Immature natural killer cell (primary cell): ENCODE measurements around the gene HS3ST1. TPM values are rescaled to one million over a fixed set of nuclear protein-coding genes. Genes with fewer than 3 reads are reported as not detected.

Source experiments
- DNase-seq, 3 donors: peaks; one replicate each; pipeline ENCODE4 v3.0.0; 2022; ENCODE audit warnings: mixed read lengths in 1 of 3
- H3K27ac Mint-ChIP-seq, 6 donors: one replicate each; pipeline ENCODE4 v1.8.0; 2020; ENCODE audit warnings: mixed read lengths in 6 of 6, mild to moderate bottlenecking in 5 of 6, inconsistent platforms in 4 of 6, moderate library complexity in 3 of 6
- H3K27me3 Mint-ChIP-seq, 3 donors: one replicate each; pipeline ENCODE4 v1.8.0; 2020 to 2021; ENCODE audit warnings: low read depth in 3 of 3, mild to moderate bottlenecking in 3 of 3, mixed read lengths in 3 of 3, moderate library complexity in 3 of 3, inconsistent platforms in 1 of 3
- H3K36me3 Mint-ChIP-seq, 3 donors: one replicate each; pipeline ENCODE4 v1.8.0; 2020; ENCODE audit warnings: mixed read lengths in 3 of 3, inconsistent platforms in 2 of 3, mild to moderate bottlenecking in 2 of 3
- H3K4me1 Mint-ChIP-seq, 2 donors: one replicate each; pipeline ENCODE4 v1.8.0; 2020; ENCODE audit warnings: inconsistent platforms in 2 of 2, mild to moderate bottlenecking in 2 of 2, mixed read lengths in 2 of 2, moderate library complexity in 1 of 2
- H3K4me3 Mint-ChIP-seq, 5 donors: one replicate each; pipeline ENCODE4 v1.8.0; 2020; ENCODE audit warnings: mild to moderate bottlenecking in 5 of 5, mixed read lengths in 5 of 5, inconsistent platforms in 3 of 5, moderate library complexity in 3 of 5
- H3K9me3 Mint-ChIP-seq, 6 donors: one replicate each; pipeline ENCODE4 v1.8.0; 2020; ENCODE audit warnings: mild to moderate bottlenecking in 6 of 6, mixed read lengths in 6 of 6, inconsistent platforms in 4 of 6, moderate library complexity in 3 of 6
- polyA plus RNA-seq, 3 donors: library from polyadenylated mRNA; unstranded; fragments of 300-500 nt; fragmentation: Illumina TruSeq; gene quantifications; one replicate each; pipeline ENCODE4 v1.2.3, GENCODE V29; 2021

Gene HS3ST1
- polyA plus RNA-seq, 3 donors from 2014 or later: 0.03 TPM; not detected in 2

- no peaks in the 10 kb centered on the region for H3K36me3 Mint-ChIP-seq
- peaks cover 3 to 16% (median 6%) of the 10 kb centered on the region in 3 donors for H3K27me3 Mint-ChIP-seq
- no peaks in the 10 kb centered on the region for H3K9me3 Mint-ChIP-seq
- no peak for DNase-seq
- H3K27ac Mint-ChIP-seq: no peak overlapping the region
- peaks cover 13 to 19% of the 10 kb centered on the region in 2 donors for H3K4me1 Mint-ChIP-seq
- peak overlapping the region; percentile 50 to 75 (median 67) for H3K4me3 Mint-ChIP-seq
These were observed 1.3 kb downstream of the HS3ST1 start for GRCh38 chr4:11427121-11427996.

DNA sequence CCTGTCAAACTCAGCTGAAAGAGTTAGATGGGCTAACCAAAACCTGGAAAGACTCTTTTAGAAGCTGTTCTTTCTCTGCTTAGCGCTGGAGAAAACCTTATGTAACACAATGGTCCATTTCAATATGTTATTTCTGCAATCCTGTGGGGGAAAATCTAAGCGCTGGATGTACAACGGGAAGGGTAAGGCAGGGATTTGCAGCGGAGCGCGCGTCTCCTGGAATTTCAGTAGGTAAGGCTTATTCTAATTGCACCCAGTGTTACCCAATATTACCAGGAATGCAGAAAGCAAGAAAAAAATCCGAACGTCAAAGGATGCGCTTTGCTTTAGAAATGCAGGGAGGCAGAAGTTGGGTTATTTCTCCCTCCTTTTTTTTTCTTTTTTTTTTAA, 2.0 kb downstream of the HS3ST1 start:
- Mint-ChIP-seq H3K4me3 (peak overlapping the region in 1 of 5 donors; percentile 19), H3K27me3 (peaks cover 3 to 16% (median 6%) of the 10 kb centered on the region in 3 donors), H3K36me3 (no peaks in the 10 kb centered on the region), H3K9me3 (no peaks in the 10 kb centered on the region), H3K4me1 (peaks cover 13 to 19% of the 10 kb centered on the region in 2 donors), H3K27ac (no peak overlapping the region)
- no peak for DNase-seq

DNA sequence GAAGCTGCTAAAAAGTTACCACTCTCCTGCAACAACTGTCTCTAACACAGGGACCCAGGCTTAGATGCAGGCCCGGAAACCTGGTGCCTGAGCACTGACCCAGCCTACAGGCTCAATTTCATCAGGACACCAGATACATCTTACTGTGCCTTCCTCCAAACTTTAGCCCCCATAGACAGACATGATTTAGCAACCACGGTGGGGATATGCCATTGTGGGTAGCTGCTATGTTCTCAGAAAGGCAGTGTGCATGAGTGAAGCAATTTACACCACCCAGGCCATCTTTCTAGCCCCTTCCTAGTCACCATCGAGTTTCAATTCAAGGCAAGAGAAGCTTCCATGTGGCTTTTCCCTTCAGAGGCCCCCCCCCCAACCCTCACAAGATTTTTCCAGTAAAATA, 2.7 kb downstream of the HS3ST1 start:
- no peak for DNase-seq
- Mint-ChIP-seq H3K27me3 (peaks cover 3 to 12% (median 8%) of the 10 kb centered on the region in 3 donors), H3K9me3 (no peaks in the 10 kb centered on the region), H3K4me1 (peaks cover 13 to 19% of the 10 kb centered on the region in 2 donors), H3K4me3 (no peak overlapping the region), H3K36me3 (no peaks in the 10 kb centered on the region), H3K27ac (no peak overlapping the region)

GRCh38 chr4:11424856-11425255, 3.8 kb downstream of the HS3ST1 start:
- peaks cover 13 to 19% of the 10 kb centered on the region in 2 donors for H3K4me1 Mint-ChIP-seq
- no peak overlapping the region for H3K4me3 Mint-ChIP-seq
- no peak overlapping the region for H3K27ac Mint-ChIP-seq
- H3K27me3 Mint-ChIP-seq: peaks cover 3 to 12% (median 8%) of the 10 kb centered on the region in 3 donors
- H3K36me3 Mint-ChIP-seq: no peaks in the 10 kb centered on the region
- DNase-seq: no peak
- no peaks in the 10 kb centered on the region for H3K9me3 Mint-ChIP-seq

DNA sequence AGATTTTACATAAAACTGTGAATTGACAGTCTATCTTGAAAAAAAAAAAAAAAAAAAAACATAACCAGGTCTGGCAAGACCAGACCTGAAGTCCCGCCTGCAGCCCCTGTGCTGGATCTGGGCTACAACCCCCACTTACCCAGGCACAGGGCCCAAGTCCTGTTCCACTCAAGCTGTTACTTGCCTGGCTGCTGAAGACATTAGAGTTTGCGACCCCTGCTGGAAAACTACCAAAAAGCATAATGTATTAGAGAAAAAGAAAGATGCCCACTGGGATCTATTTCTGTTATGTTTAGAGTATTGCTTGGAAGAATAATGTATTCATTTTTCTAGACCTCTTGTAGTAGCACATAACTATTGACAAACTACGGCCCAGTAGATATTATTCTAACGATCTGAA, 4.7 kb downstream of the HS3ST1 start:
- Mint-ChIP-seq H3K27me3 (peaks cover 3 to 12% (median 8%) of the 10 kb centered on the region in 3 donors), H3K36me3 (no peaks in the 10 kb centered on the region), H3K4me1 (peaks cover 10 to 12% of the 10 kb centered on the region in 2 donors), H3K9me3 (no peaks in the 10 kb centered on the region), H3K4me3 (no peak overlapping the region), H3K27ac (no peak overlapping the region)
- DNase-seq: peak in 2 of 3 donors; percentile 19 to 21

GRCh38 chr4:11423465-11423864, 5.2 kb downstream of the HS3ST1 start:
- no peak for DNase-seq
- peaks cover 10 to 12% of the 10 kb centered on the region in 2 donors for H3K4me1 Mint-ChIP-seq
- no peak overlapping the region for H3K4me3 Mint-ChIP-seq
- peaks cover 3 to 12% (median 8%) of the 10 kb centered on the region in 3 donors for H3K27me3 Mint-ChIP-seq
- no peaks in the 10 kb centered on the region for H3K36me3 Mint-ChIP-seq
- H3K27ac Mint-ChIP-seq: no peak overlapping the region
- no peaks in the 10 kb centered on the region for H3K9me3 Mint-ChIP-seq

GRCh38 chr4:11421116-11421515, 7.6 kb downstream of the HS3ST1 start:
- Mint-ChIP-seq H3K4me3 (no peak overlapping the region), H3K9me3 (no peaks in the 10 kb centered on the region), H3K27me3 (peaks cover 0 to 2% (median 2%) of the 10 kb centered on the region in 3 donors), H3K36me3 (no peaks in the 10 kb centered on the region), H3K27ac (no peak overlapping the region), H3K4me1 (no peaks in the 10 kb centered on the region)
- no peak for DNase-seq

DNA sequence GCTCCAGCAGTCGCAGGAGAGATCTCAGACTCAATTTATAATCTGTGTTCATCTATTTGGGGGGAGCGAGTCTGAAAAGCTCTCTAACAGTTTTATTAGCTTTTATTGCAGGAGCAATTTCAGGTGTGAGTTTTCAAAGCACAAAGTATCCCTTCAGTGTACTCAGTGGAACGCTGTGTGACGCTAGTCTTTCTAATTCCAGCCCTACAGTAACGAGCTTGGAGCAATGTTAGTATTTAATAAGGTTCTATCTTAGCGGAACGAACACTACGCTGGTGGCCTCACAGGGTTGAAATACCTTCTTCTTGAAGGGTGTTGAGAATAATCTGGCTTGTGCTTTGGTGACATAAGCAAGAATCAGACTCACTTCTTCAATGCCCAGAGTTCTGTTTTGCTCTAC, 8.4 kb downstream of the HS3ST1 start:
- Mint-ChIP-seq H3K36me3 (no peaks in the 10 kb centered on the region), H3K27me3 (peaks cover 0 to 2% (median 0%) of the 10 kb centered on the region in 3 donors)

GRCh38 chr4:11418610-11419009, 10.1 kb downstream of the HS3ST1 start:
- Mint-ChIP-seq H3K36me3 (no peaks in the 10 kb centered on the region), H3K27me3 (peaks cover 0 to 2% (median 0%) of the 10 kb centered on the region in 3 donors), H3K4me3 (no peak overlapping the region), H3K9me3 (no peaks in the 10 kb centered on the region), H3K4me1 (no peaks in the 10 kb centered on the region), H3K27ac (no peak overlapping the region)
- no peak for DNase-seq

More for the DNA sequence above, 8.4 kb downstream of the HS3ST1 start:
- Mint-ChIP-seq H3K9me3 (no peaks in the 10 kb centered on the region), H3K4me1 (no peaks in the 10 kb centered on the region), H3K4me3 (no peak overlapping the region), H3K27ac (no peak overlapping the region)
- no peak for DNase-seq

- no peaks in the 10 kb centered on the region for H3K4me1 Mint-ChIP-seq
- H3K4me3 Mint-ChIP-seq: no peak overlapping the region
These were observed 12.0 kb downstream of the HS3ST1 start for GRCh38 chr4:11416767-11417113.

GRCh38 chr4:11416071-11416766, 12.5 kb downstream of the HS3ST1 start:
- H3K9me3 Mint-ChIP-seq: no peaks in the 10 kb centered on the region
- no peak overlapping the region for H3K4me3 Mint-ChIP-seq
- no peaks in the 10 kb centered on the region for H3K36me3 Mint-ChIP-seq
- H3K27me3 Mint-ChIP-seq: peaks cover 0 to 2% (median under 1%) of the 10 kb centered on the region in 3 donors
- no peak overlapping the region for H3K27ac Mint-ChIP-seq
- H3K4me1 Mint-ChIP-seq: no peaks in the 10 kb centered on the region
- no peak for DNase-seq

More at GRCh38 chr4:11416767-11417113, 12.0 kb downstream of the HS3ST1 start:
- Mint-ChIP-seq H3K36me3 (no peaks in the 10 kb centered on the region), H3K27me3 (peaks cover 0 to 2% (median 2%) of the 10 kb centered on the region in 3 donors), H3K9me3 (no peaks in the 10 kb centered on the region), H3K27ac (no peak overlapping the region)
- no peak for DNase-seq

GRCh38 chr4:11415409-11416070, 13.2 kb downstream of the HS3ST1 start:
- H3K36me3 Mint-ChIP-seq: no peaks in the 10 kb centered on the region
- H3K4me1 Mint-ChIP-seq: no peaks in the 10 kb centered on the region
- DNase-seq: no peak
- H3K27ac Mint-ChIP-seq: no peak overlapping the region
- H3K27me3 Mint-ChIP-seq: peaks cover 0 to 2% (median 0%) of the 10 kb centered on the region in 3 donors
- H3K9me3 Mint-ChIP-seq: no peaks in the 10 kb centered on the region
- no peak overlapping the region for H3K4me3 Mint-ChIP-seq

DNA sequence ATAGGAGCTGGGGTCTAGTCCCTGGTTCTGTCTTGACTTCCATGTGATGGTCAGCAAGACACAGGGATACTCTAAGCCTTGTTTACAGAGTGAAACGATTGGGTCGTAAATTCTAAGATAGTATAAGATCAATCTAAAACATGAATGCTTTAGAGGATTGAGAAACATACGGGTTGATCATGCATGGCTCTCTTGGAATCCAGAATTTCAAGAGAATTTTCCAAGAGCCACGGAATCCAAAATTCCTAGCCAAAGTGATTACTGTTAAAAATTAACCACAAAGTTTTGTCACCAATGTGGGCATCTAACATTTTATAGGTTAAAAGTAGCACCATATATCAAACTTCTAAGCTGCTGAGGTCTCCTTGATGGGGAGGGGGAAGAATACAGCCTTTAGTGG, 16.5 kb downstream of the HS3ST1 start:
- Mint-ChIP-seq H3K27me3 (peaks cover 0 to 6% (median 0%) of the 10 kb centered on the region in 3 donors), H3K4me1 (no peaks in the 10 kb centered on the region), H3K36me3 (no peaks in the 10 kb centered on the region), H3K9me3 (no peaks in the 10 kb centered on the region), H3K4me3 (no peak overlapping the region), H3K27ac (no peak overlapping the region)
- DNase-seq: no peak

- no peak for DNase-seq
- no peaks in the 10 kb centered on the region for H3K36me3 Mint-ChIP-seq
- no peaks in the 10 kb centered on the region for H3K4me1 Mint-ChIP-seq
- H3K27me3 Mint-ChIP-seq: peaks cover 0 to 6% (median 0%) of the 10 kb centered on the region in 3 donors
- no peak overlapping the region for H3K4me3 Mint-ChIP-seq
- no peaks in the 10 kb centered on the region for H3K9me3 Mint-ChIP-seq
- no peak overlapping the region for H3K27ac Mint-ChIP-seq
These were observed 19.1 kb downstream of the HS3ST1 start for GRCh38 chr4:11409632-11410031.
